ENCODE results near the gene MOB3A.

MOB3A gene

GRCh38 chr19:2062389-2062729, 33.8 kb downstream of the MOB3A start:
- DNase-seq (ENCODE audit: low read depth): no peak
- peak overlapping the region; percentile 67; the same call in 1 of the 2 replicates for H3K4me3 ChIP-seq (ENCODE audit: control insufficient read depth, low read depth, low read length)
- no peak for TF ChIP-seq CTCF (IDR thresholded peaks at IDR 0.05; ENCODE audit: control insufficient read depth, insufficient read depth, low read depth, low read length, missing control alignments)

GRCh38 chr19:2061495-2062388, 34.4 kb downstream of the MOB3A start:
- DNase-seq (ENCODE audit: low read depth): peak; percentile 89
- peak overlapping the region; percentile 67 for H3K4me3 ChIP-seq (ENCODE audit: control insufficient read depth, low read depth, low read length)
- no peak for TF ChIP-seq CTCF (IDR thresholded peaks at IDR 0.05; ENCODE audit: control insufficient read depth, insufficient read depth, low read depth, low read length, missing control alignments)

GRCh38 chr19:2060884-2061494, 35.1 kb downstream of the MOB3A start:
- DNase-seq (ENCODE audit: low read depth): no peak
- H3K4me3 ChIP-seq (ENCODE audit: control insufficient read depth, low read depth, low read length): peak overlapping the region; percentile 34
- TF ChIP-seq CTCF (IDR thresholded peaks at IDR 0.05; ENCODE audit: control insufficient read depth, insufficient read depth, low read depth, low read length, missing control alignments): no peak

- DNase-seq (ENCODE audit: low read depth): peak; percentile 57
- TF ChIP-seq CTCF (IDR thresholded peaks at IDR 0.05; ENCODE audit: control insufficient read depth, insufficient read depth, low read depth, low read length, missing control alignments): no peak
- H3K4me3 ChIP-seq (ENCODE audit: control insufficient read depth, low read depth, low read length): no peak overlapping the region
Measured at GRCh38 chr19:2059422-2060201, 36.5 kb downstream of the MOB3A start.

- TF ChIP-seq CTCF (IDR thresholded peaks at IDR 0.05; ENCODE audit: control insufficient read depth, insufficient read depth, low read depth, low read length, missing control alignments): no peak
- no peak for DNase-seq (ENCODE audit: low read depth)
- H3K4me3 ChIP-seq (ENCODE audit: control insufficient read depth, low read depth, low read length): no peak overlapping the region
Measured at GRCh38 chr19:2058570-2059421, 37.3 kb downstream of the MOB3A start.

Measured in AG09309 (cell line).